ENCODE measurements around the gene FTCDNL1. TPM values are rescaled to one million over a fixed set of nuclear protein-coding genes. Genes with fewer than 3 reads are reported as not detected.

Gene FTCDNL1
- total RNA-seq, 4 donors from 2014 or later = 2.2 to 8.9 (median 3.6) TPM

GRCh38 chr2:199818754-199819153 is 32.2 kb downstream of the FTCDNL1 start:
- TF ChIP-seq CTCF (IDR thresholded peaks at IDR 0.05; ENCODE audit: low read depth) = no peak

GRCh38 chr2:199818026-199818425 is 33.0 kb downstream of the FTCDNL1 start:
- no peak for TF ChIP-seq CTCF (IDR thresholded peaks at IDR 0.05; ENCODE audit: low read depth)

- no peak for TF ChIP-seq CTCF (IDR thresholded peaks at IDR 0.05; ENCODE audit: low read depth)
Measured at GRCh38 chr2:199814817-199815211, 36.2 kb downstream of the FTCDNL1 start.

- TF ChIP-seq CTCF (IDR thresholded peaks at IDR 0.05; ENCODE audit: low read depth) = no peak
Measured at GRCh38 chr2:199814101-199814816, 36.7 kb downstream of the FTCDNL1 start.

GRCh38 chr2:199812493-199812892 is 38.5 kb downstream of the FTCDNL1 start:
- no peak for TF ChIP-seq CTCF (IDR thresholded peaks at IDR 0.05; ENCODE audit: low read depth)

GRCh38 chr2:199811346-199811745 is 39.6 kb downstream of the FTCDNL1 start:
- TF ChIP-seq CTCF (IDR thresholded peaks at IDR 0.05; ENCODE audit: low read depth) = no peak

- no peak for TF ChIP-seq CTCF (IDR thresholded peaks at IDR 0.05; ENCODE audit: low read depth)
Measured at GRCh38 chr2:199810422-199811171, 40.4 kb downstream of the FTCDNL1 start.

All from subcutaneous adipose tissue (tissue), 4 donors.